WERI-Rb-1 (cell line): ENCODE data around the gene PUM1.
"Not testable (repeated sequence)": the region's sequence is repeated elsewhere in the genome, so short reads cannot be mapped to it uniquely, and the experiment has no call there.

Source experiments
- DNase-seq: peaks from one replicate; pipeline ENCODE4 v3.0.0-alpha.2; 2020
- H3K27ac ChIP-seq: fragments of 250-450 bp; sonication (Bioruptor Pico); 2 replicates; pipeline ENCODE4 v1.5.1; 2020; ENCODE audit warnings: mild to moderate bottlenecking, moderate library complexity
- H3K27me3 ChIP-seq: fragments of 250-450 bp; sonication (Bioruptor Pico); 2 replicates; pipeline ENCODE4 v1.5.1; 2021; ENCODE audit warnings: mild to moderate bottlenecking, low read depth, moderate library complexity; ENCODE audit not compliant: insufficient read depth, severe bottlenecking
- H3K36me3 ChIP-seq: fragments of 250-450 bp; sonication (Bioruptor Pico); 2 replicates; pipeline ENCODE4 v1.5.1; 2020; ENCODE audit warnings: mild to moderate bottlenecking, moderate library complexity
- H3K4me3 ChIP-seq: 2 replicates; pipeline ENCODE4 v1.5.1; 2011; ENCODE audit warnings: low read depth, mild to moderate bottlenecking, control low read depth, low read length
- H3K9me3 ChIP-seq: fragments of 250-450 bp; sonication (Bioruptor Pico); 2 replicates; pipeline ENCODE4 v1.5.1; 2021; ENCODE audit warnings: mild to moderate bottlenecking, moderate library complexity; ENCODE audit not compliant: severe bottlenecking
- TF ChIP-seq, protein P1 (sequence below): IDR thresholded peaks from 2 replicates; pipeline ENCODE4 v1.5.1; 2011; ENCODE audit warnings: low read depth, mild to moderate bottlenecking, control low read depth, inconsistent platforms, low read length

Gene PUM1

DNA sequence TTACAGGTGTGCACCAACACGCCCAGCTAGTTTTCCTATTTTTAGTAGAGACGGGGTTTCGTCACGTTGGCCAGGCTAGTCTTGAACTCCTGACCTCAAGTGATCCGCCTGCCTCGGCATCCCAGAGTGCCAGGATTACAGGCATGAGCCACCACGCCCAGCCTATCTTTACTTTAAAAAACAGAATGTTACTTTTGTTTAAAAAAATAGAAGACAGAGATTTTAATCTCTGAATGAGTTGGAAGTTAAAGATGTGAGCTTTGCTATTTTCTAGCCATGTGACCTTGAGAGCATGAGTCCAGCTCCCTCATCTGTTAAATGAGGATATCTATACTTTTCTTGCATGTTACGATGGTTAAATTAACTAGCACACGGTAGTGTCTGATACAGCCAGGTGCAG lies 3.9 kb upstream of the PUM1 start:
- Histone ChIP-seq H3K4me3 (no peak overlapping the region), H3K9me3 (no peaks in the 10 kb centered on the region), H3K27ac (no peak overlapping the region), H3K36me3 (peaks cover 6% of the 10 kb centered on the region), H3K27me3 (no peaks in the 10 kb centered on the region)
- no peak for DNase-seq
- TF ChIP-seq, protein P1, sequence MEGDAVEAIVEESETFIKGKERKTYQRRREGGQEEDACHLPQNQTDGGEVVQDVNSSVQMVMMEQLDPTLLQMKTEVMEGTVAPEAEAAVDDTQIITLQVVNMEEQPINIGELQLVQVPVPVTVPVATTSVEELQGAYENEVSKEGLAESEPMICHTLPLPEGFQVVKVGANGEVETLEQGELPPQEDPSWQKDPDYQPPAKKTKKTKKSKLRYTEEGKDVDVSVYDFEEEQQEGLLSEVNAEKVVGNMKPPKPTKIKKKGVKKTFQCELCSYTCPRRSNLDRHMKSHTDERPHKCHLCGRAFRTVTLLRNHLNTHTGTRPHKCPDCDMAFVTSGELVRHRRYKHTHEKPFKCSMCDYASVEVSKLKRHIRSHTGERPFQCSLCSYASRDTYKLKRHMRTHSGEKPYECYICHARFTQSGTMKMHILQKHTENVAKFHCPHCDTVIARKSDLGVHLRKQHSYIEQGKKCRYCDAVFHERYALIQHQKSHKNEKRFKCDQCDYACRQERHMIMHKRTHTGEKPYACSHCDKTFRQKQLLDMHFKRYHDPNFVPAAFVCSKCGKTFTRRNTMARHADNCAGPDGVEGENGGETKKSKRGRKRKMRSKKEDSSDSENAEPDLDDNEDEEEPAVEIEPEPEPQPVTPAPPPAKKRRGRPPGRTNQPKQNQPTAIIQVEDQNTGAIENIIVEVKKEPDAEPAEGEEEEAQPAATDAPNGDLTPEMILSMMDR: no peak

DNA sequence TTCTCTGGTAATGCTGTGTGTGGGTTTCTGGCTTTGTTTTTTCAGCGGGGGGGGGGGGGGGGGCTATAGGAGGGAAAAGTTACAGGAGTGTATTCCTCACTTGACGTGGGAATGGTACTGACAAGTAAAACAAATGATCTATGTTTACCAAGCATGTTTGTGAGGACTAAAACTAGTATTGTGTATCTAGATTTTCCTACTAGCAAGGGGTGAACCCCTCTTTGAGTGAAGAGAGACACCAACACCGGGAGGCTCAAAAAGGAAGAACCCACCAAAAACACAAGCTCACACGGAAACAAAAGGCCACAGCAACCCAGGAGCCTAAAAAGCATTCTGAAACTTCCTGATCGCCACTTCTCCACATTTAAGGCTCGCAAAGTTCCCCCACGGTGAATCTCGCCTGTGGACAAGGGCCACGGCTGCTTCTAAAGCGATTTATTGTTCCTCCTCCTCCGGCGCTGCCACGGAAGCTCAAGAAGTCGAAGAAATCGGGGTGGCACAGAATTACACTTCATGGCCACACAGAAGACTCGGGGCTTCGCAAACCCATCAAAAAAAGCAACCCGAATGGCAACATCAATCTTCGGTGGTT lies 703 bp downstream of the PUM1 start:
- Histone ChIP-seq H3K4me3 (peak overlapping the region; percentile 100), H3K36me3 (peaks cover 34% of the 10 kb centered on the region), H3K27me3 (no peaks in the 10 kb centered on the region), H3K9me3 (no peaks in the 10 kb centered on the region), H3K27ac (peak overlapping the region; percentile 91)
- TF ChIP-seq, protein P1: no peak
- DNase-seq: no peak

DNA sequence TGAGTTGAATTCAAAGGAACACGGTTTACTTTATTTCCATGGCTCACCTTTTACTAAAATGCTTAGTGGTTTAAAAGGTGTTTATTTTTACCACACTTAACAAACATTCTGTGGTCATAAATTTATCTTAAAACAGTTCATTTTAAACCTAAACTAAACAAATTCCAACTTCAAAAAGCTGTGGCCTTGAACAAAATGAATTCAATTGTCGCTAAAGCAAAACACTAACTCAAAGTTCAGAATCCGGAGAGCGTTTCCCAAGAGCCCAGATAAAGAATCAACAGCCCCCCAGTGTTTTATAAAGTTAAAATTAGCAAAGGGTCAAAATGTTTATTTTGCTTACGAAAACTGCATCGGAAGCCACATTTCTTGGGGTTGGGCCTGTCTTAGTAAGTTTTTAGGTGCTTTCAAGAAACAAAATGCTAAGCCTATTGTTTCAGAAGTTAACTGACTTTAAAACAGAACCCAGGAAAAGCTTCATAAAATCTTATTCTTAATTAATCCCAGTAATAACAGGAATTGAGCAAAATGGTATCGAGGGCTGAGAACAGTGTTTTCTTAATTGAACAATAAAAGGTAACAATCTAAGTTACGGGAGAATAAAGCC lies 1.3 kb downstream of the PUM1 start:
- Histone ChIP-seq H3K4me3 (peak overlapping the region; percentile 100), H3K27ac (peak overlapping the region; percentile 91), H3K27me3 (no peaks in the 10 kb centered on the region), H3K36me3 (peaks cover 38% of the 10 kb centered on the region), H3K9me3 (no peaks in the 10 kb centered on the region)
- TF ChIP-seq, protein P1: no peak
- DNase-seq: no peak

DNA sequence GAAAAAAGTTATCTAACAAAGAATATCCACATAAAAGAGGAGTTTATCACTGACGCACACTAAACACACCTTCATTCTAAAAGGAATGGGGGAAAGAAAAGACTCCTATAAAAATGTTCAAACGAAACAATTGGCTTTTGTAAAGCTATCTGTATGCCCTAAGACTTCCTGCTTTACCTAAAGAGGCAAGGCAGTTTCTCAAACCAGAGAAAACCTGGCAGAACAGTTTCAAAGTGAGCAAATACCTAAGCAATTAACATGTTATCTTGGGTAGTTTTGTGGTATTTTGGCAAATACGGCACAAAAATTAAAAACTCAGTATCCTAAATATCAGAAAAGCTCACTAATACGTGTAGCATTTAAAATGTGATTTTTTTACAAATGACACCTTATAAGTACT lies 1.9 kb downstream of the PUM1 start:
- peak overlapping the region; percentile 91 for H3K27ac ChIP-seq
- H3K4me3 ChIP-seq: peak overlapping the region; percentile 100
- TF ChIP-seq, protein P1: no peak
- no peak for DNase-seq
- no peaks in the 10 kb centered on the region for H3K27me3 ChIP-seq
- peaks cover 43% of the 10 kb centered on the region for H3K36me3 ChIP-seq
- no peaks in the 10 kb centered on the region for H3K9me3 ChIP-seq

DNA sequence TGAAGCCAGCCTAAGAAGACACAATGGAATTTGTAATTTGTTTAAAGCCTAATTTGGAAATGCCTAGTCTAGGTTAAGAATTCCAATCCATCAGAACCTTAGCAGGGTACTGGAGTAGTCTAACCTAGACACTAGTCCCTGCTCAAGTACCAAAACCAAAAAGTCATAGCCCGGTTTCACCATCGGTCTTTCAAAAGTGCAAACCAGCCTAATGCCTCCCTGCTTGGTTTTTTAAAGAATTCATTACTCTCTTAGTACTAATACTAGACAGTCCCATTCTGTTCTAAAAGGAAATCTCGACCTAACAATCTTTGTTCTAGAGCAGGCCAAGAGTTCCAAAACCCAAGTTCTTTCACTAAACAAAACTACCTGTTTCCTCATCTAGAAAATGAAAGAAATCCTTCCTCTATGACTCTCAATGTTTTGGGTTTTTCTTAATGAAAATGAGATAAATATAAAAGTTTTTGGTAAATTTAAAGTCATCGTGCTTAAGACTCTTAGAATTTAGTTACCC lies 2.6 kb downstream of the PUM1 start:
- Histone ChIP-seq H3K4me3 (no peak overlapping the region; the same call in 1 of the 2 replicates), H3K36me3 (peaks cover 50% of the 10 kb centered on the region), H3K27ac (no peak overlapping the region), H3K9me3 (no peaks in the 10 kb centered on the region), H3K27me3 (no peaks in the 10 kb centered on the region)
- TF ChIP-seq, protein P1: no peak
- no peak for DNase-seq

DNA sequence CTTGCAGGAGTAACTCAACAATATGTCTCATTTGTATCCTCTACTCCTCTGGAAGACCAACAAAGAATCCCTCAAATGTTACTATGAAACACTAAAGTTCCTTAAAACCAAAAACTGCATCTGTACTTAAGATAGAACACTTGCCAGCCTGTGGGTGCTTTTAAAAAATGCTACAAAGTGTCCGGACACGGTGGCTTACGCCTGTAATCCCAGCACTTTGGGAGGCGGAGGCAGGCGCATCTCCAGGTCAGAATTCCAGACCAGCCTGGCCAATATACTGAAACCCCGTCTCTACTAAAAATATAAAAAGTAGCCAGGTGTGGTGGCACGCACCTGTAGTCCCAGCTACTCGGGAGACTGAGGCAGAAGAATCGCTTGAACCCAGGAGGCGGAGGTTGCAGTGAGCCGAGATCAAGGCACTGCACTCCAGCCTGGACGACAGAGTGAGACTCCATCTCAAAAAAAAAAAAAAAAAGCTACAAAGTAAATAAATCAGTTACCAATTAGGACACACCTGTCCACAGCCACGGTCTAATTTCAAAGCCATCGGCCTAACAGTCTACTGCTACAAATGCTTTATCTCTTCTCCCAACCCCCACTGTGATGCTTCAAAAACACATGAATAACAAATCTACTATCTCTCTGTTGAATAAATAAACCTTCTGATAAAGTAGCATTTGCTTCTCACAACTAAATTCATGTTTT lies 3.2 kb downstream of the PUM1 start:
- not testable (repeated sequence) for H3K4me3 ChIP-seq, DNase-seq, H3K27ac ChIP-seq, H3K9me3 ChIP-seq, H3K27me3 ChIP-seq
- H3K36me3 ChIP-seq: peaks cover 54% of the 10 kb centered on the region
